HepG2 (cell line): ENCODE results near the gene FLVCR1. TPM values are rescaled to one million over a fixed set of nuclear protein-coding genes. Genes with fewer than 3 reads are reported as not detected.

ENCODE experiments used
- DMAP1 ChIP-seq: IDR thresholded peaks from 2 replicates; pipeline ENCODE4 v1.6.1; 2016
- MTF2 ChIP-seq: sonication (generic); formaldehyde crosslinking; IDR thresholded peaks from 2 replicates; pipeline ENCODE4 v1.5.0; 2020; ENCODE audit warnings: missing genetic modification reagents, borderline replicate concordance
- SIX4 ChIP-seq: sonication (generic); formaldehyde crosslinking; IDR thresholded peaks from 2 replicates; pipeline ENCODE4 v1.4.0; 2020; ENCODE audit warnings: missing genetic modification reagents
- ZNF577 ChIP-seq: sonication (generic); formaldehyde crosslinking; IDR thresholded peaks from 2 replicates; pipeline ENCODE4 v1.4.0; 2020; ENCODE audit warnings: mild to moderate bottlenecking, low read depth, missing genetic modification reagents, borderline replicate concordance
- ZNF788 ChIP-seq: sonication (generic); formaldehyde crosslinking; IDR thresholded peaks from 2 replicates; pipeline ENCODE4 v1.5.0; 2020; ENCODE audit warnings: mild to moderate bottlenecking, missing genetic modification reagents, borderline replicate concordance
- ZNF792 ChIP-seq: IDR thresholded peaks from 2 replicates; pipeline ENCODE4 v1.6.1; 2016
- ZSCAN21 ChIP-seq: sonication (generic); formaldehyde crosslinking; IDR thresholded peaks from 2 replicates; pipeline ENCODE4 v1.8.0; 2022; ENCODE audit warnings: mild to moderate bottlenecking, missing genetic modification reagents, moderate library complexity, borderline replicate concordance
- polyA plus RNA-seq, 8 experiments: library from polyadenylated mRNA; depleted of rRNA in 3 of 8; stranded (reverse) in 7 of 8; unstranded in 1 of 8; fragments of >200 nt; fragmentation: Illumina TruSeq in 4 of 8; extraction: Trizol in 4 of 8; gene quantifications; 2 replicates each; pipeline versions ENCODE4 v1.2.1 to v1.2.3, GENCODE V29; 2011 to 2016; ENCODE audit warnings: low read depth in 4 of 8, missing spikeins in 1 of 8, mixed read lengths in 1 of 8; ENCODE audit not compliant: insufficient read depth in 1 of 8
- total RNA-seq, 5 experiments: library from RNA; depleted of rRNA; stranded (reverse); fragments of >200 nt; fragmentation: Illumina TruSeq; extraction: Trizol; gene quantifications; 2 replicates each; pipeline ENCODE4 v1.2.3, GENCODE V29; 2016; ENCODE audit warnings: low read depth in 1 of 5
- TF ChIP-seq, protein P1 (sequence below): IDR thresholded peaks from 2 replicates; pipeline ENCODE4 v1.6.1; 2012; ENCODE audit warnings: low read length, improper control_type of control experiment
- TF ChIP-seq, protein P2 (sequence below): sonication (generic); formaldehyde crosslinking; IDR thresholded peaks from one replicate; pipeline ENCODE4 v1.5.1; 2020; ENCODE audit warnings: mild to moderate bottlenecking, missing genetic modification reagents; ENCODE audit errors: not compliant biosample characterization
- TF ChIP-seq, protein P3 (sequence below): sonication (generic); formaldehyde crosslinking; IDR thresholded peaks from 2 replicates; pipeline ENCODE4 v1.5.1; 2020; ENCODE audit warnings: missing genetic modification reagents, mild to moderate bottlenecking, borderline replicate concordance

Gene FLVCR1
- total and polyA plus RNA-seq, 2 of the 13 experiments (the other 11 are each of a cell fraction or from before 2014, with no cell fraction given) = 14.8 to 39.8 TPM

DNA sequence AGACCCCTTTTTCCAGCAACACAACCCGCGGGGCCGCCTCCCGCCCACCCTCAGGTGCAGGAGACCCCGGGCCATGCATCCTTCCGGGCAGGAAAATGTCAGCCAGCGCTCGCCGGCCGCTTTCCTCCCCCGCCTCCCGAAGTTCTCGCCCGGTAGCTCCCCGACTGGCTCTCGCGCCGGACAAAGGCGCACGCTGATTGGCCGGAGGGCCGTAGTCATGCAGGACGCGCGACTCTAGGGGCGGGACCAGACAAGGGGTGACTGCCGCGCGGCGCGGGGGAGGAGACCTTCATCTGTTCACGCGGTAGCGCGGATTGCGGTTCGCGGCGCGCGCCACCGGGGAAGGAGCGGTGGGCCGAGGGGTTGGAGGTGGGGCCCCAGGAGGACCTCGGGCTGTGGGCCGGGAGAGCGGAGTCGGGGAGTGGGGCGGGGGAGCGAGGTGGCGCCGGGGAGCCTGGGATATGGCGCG lies at the start of gene FLVCR1 (continued):
- TF ChIP-seq, protein P1, sequence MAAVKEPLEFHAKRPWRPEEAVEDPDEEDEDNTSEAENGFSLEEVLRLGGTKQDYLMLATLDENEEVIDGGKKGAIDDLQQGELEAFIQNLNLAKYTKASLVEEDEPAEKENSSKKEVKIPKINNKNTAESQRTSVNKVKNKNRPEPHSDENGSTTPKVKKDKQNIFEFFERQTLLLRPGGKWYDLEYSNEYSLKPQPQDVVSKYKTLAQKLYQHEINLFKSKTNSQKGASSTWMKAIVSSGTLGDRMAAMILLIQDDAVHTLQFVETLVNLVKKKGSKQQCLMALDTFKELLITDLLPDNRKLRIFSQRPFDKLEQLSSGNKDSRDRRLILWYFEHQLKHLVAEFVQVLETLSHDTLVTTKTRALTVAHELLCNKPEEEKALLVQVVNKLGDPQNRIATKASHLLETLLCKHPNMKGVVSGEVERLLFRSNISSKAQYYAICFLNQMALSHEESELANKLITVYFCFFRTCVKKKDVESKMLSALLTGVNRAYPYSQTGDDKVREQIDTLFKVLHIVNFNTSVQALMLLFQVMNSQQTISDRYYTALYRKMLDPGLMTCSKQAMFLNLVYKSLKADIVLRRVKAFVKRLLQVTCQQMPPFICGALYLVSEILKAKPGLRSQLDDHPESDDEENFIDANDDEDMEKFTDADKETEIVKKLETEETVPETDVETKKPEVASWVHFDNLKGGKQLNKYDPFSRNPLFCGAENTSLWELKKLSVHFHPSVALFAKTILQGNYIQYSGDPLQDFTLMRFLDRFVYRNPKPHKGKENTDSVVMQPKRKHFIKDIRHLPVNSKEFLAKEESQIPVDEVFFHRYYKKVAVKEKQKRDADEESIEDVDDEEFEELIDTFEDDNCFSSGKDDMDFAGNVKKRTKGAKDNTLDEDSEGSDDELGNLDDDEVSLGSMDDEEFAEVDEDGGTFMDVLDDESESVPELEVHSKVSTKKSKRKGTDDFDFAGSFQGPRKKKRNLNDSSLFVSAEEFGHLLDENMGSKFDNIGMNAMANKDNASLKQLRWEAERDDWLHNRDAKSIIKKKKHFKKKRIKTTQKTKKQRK = no peak
- TF ChIP-seq, protein P2, sequence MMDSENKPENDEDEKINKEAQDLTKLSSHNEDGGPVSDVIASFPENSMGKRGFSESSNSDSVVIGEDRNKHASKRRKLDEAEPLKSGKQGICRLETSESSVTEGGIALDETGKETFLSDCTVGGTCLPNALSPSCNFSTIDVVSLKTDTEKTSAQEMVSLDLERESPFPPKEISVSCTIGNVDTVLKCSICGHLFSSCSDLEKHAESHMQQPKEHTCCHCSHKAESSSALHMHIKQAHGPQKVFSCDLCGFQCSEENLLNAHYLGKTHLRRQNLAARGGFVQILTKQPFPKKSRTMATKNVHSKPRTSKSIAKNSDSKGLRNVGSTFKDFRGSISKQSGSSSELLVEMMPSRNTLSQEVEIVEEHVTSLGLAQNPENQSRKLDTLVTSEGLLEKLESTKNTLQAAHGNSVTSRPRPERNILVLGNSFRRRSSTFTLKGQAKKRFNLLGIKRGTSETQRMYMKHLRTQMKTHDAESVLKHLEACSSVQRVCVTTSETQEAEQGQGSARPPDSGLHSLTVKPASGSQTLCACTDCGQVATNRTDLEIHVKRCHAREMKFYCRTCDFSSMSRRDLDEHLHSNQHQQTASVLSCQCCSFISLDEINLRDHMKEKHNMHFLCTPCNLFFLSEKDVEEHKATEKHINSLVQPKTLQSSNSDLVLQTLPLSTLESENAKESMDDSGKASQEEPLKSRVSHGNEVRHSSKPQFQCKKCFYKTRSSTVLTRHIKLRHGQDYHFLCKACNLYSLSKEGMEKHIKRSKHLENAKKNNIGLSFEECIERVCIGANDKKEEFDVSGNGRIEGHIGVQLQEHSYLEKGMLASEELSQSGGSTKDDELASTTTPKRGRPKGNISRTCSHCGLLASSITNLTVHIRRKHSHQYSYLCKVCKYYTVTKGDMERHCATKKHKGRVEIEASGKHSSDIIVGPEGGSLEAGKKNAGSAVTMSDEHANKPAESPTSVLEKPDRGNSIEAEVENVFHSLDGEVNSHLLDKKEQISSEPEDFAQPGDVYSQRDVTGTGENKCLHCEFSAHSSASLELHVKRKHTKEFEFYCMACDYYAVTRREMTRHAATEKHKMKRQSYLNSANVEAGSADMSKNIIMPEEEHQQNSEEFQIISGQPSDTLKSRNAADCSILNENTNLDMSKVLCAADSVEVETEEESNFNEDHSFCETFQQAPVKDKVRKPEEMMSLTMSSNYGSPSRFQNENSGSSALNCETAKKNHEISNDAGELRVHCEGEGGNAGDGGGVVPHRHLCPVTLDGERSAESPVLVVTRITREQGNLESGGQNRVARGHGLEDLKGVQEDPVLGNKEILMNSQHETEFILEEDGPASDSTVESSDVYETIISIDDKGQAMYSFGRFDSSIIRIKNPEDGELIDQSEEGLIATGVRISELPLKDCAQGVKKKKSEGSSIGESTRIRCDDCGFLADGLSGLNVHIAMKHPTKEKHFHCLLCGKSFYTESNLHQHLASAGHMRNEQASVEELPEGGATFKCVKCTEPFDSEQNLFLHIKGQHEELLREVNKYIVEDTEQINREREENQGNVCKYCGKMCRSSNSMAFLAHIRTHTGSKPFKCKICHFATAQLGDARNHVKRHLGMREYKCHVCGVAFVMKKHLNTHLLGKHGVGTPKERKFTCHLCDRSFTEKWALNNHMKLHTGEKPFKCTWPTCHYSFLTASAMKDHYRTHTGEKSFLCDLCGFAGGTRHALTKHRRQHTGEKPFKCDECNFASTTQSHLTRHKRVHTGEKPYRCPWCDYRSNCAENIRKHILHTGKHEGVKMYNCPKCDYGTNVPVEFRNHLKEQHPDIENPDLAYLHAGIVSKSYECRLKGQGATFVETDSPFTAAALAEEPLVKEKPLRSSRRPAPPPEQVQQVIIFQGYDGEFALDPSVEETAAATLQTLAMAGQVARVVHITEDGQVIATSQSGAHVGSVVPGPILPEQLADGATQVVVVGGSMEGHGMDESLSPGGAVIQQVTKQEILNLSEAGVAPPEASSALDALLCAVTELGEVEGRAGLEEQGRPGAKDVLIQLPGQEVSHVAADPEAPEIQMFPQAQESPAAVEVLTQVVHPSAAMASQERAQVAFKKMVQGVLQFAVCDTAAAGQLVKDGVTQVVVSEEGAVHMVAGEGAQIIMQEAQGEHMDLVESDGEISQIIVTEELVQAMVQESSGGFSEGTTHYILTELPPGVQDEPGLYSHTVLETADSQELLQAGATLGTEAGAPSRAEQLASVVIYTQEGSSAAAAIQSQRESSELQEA (CRISPR knock-in tag) = peak; percentile 34
- no peak for TF ChIP-seq ZNF577 (CRISPR knock-in tag)
- peak; percentile 89 for TF ChIP-seq ZSCAN21 (CRISPR knock-in tag)
- TF ChIP-seq, protein P3, sequence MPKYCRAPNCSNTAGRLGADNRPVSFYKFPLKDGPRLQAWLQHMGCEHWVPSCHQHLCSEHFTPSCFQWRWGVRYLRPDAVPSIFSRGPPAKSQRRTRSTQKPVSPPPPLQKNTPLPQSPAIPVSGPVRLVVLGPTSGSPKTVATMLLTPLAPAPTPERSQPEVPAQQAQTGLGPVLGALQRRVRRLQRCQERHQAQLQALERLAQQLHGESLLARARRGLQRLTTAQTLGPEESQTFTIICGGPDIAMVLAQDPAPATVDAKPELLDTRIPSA = no peak
- no peak for TF ChIP-seq MTF2
- TF ChIP-seq SIX4 = peak; percentile 16; the same call in 1 of the 2 replicates
- peak; percentile 89 for TF ChIP-seq DMAP1 (CRISPR knock-in tag)
- TF ChIP-seq ZNF788 (CRISPR knock-in tag) = no peak
- no peak for TF ChIP-seq ZNF792 (CRISPR knock-in tag)
